DMS153 treated with DMSO at 0.1 percent for 48 hours (cell line): ENCODE data around the gene UPB1.
"Not testable (repeated sequence)": the region's sequence is repeated elsewhere in the genome, so short reads cannot be mapped to it uniquely, and the experiment has no call there.

Experiments
- DNase-seq: peaks from one replicate; lab custom pipeline; 2025; ENCODE audit not compliant: unreplicated experiment; lab: John Stamatoyannopoulos, UW

UPB1 gene

GRCh38 chr22:24526191-24526590 lies 31.1 kb downstream of the UPB1 start:
- DNase-seq, result no peak

- DNase-seq, result no peak
Observed at GRCh38 chr22:24529898-24530297, 34.8 kb downstream of the UPB1 start.

GRCh38 chr22:24530968-24531367 lies 35.8 kb downstream of the UPB1 start:
- not testable (repeated sequence) for DNase-seq

- DNase-seq, result no peak
Observed at GRCh38 chr22:24532075-24532474, 36.9 kb downstream of the UPB1 start.

DNA sequence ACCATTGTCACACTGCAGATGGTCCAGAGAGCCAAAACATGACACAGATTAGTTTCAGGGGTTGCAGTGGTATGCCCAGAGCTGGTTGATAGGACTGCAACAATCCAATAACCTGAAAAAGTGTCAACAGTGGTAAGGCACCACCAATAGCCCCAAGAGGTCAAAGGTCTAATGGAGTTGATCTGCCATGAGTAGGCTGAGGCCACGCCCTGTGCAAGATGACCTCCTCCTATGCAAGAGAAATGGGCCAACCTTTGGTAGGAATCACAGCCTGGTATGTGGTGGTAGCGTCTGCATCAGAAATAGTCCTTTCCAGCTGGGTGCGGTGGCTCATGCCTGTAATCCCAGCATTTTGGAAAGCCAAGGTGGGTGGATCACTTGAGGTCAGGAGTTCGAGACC lies 40.2 kb downstream of the UPB1 start:
- DNase-seq, result no peak

GRCh38 chr22:24536089-24536488 lies 41.0 kb downstream of the UPB1 start:
- DNase-seq, result no peak

GRCh38 chr22:24540470-24540869 lies 45.3 kb downstream of the UPB1 start:
- DNase-seq, result no peak

- no peak for DNase-seq
Observed at GRCh38 chr22:24541681-24542515, 46.8 kb downstream of the UPB1 start.

- DNase-seq, result no peak
Observed at GRCh38 chr22:24542641-24543040, 47.5 kb downstream of the UPB1 start.

DNA sequence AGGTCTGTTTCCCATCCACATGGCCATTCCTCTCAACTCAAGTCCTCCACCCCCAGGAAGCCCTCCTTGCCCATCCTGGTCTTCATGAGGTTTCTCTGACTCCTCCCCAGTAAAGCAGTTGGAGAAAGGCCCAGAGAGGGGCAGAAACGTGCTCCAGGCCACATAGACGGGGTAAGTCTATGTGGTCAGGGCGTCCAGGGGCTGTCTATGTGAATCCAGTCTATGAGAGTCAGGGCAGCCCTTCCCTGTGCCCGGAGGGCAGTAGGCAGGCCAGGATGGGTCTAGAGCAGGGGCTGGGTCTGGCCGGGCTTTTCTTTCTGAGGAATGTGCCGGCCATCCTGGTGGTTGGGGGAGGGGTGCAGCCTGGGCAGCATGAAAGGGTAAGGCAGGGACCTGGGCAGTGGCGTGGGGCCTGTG lies 48.1 kb downstream of the UPB1 start:
- DNase-seq, result no peak

- DNase-seq, result no peak
Observed at GRCh38 chr22:24543679-24544243, 48.6 kb downstream of the UPB1 start.

GRCh38 chr22:24548812-24549211 lies 53.7 kb downstream of the UPB1 start:
- DNase-seq, result no peak

- no peak for DNase-seq
Observed at GRCh38 chr22:24550028-24550901, 55.1 kb downstream of the UPB1 start.

GRCh38 chr22:24550902-24551435 lies 55.8 kb downstream of the UPB1 start:
- DNase-seq, result no peak

GRCh38 chr22:24552503-24553286 lies 57.6 kb downstream of the UPB1 start:
- DNase-seq, result peak; percentile 69

DNA sequence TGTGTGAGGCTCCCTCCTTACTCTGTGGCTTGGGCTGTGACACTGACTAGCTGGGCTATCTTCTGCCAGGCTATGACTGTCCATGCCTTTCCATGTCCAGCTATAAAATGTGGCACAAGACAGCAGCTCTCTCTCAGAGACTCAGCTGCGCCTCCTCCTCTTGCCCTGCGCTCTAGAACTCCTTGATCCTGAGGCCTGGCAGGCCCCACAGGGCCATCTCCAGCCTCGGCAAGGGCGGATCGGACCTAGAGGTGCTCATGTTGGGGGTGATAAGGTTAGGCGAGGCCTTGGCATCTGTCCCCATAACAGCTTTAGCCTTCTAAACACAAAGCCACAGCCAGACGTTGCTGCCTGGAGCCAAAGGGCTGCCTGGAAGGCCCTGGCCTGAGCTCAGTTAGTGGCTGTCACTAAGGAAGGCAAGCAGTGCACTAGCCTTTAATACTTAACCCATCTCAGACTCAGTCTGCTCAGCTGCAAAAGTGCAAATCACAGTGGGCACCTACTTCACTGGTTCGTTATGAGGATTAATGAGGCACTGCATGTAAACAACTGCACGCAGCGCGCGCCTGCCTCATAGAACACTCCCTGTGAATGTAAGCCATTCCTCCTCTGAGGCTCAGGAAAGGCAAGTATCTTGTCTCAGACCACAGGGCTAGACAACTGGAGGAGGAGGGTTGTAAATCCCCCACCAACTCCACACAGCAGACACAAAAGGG lies 58.6 kb downstream of the UPB1 start:
- DNase-seq, result no peak

DNA sequence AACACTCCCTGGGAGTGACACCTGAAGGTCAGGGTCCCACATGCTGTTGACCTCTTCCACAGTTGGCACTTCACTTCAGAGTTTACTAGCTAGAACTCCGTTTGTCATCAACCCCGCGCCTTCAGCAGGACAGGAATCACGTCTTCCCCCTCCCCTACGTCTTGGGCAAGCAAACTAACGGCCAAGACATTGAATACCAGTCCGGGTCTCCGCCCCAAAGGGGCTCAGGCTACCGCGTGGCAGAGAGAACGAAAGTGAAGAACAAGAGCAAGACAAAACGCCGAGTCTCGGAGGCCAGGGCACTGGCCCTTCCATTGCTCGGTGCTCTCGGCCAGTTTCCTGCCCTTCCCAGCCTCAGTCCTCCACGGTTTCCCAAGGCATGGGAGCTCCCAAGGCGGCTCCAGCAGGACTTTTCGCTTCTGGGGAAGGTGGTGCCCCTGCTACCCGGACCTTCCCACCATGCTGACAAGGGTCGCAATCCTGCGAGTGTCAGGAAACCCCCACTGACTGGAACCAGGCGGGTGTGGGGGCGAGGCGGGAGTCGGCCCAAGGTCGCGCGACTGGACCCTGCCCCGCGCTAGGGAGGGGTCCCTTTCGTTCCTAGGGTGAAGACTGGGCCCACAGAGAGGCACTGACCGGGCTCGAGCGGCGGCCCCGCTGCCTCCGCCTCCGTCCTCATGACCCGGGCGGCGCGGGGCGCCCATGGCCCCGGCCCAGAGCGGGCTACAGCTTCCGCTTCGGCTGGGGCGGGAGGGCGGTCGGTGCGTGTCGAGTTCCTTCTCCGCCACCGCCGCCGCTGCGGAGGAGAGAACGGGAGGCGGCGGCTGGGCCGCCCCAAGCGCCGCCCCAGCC lies 59.4 kb downstream of the UPB1 start, which contains the start of gene GUCD1:
GUCD1 (minus strand) TSS at position 826 of the 852 bp plus-strand sequence; CDS start at position 679, 147 bp downstream.
- no peak for DNase-seq

DNA sequence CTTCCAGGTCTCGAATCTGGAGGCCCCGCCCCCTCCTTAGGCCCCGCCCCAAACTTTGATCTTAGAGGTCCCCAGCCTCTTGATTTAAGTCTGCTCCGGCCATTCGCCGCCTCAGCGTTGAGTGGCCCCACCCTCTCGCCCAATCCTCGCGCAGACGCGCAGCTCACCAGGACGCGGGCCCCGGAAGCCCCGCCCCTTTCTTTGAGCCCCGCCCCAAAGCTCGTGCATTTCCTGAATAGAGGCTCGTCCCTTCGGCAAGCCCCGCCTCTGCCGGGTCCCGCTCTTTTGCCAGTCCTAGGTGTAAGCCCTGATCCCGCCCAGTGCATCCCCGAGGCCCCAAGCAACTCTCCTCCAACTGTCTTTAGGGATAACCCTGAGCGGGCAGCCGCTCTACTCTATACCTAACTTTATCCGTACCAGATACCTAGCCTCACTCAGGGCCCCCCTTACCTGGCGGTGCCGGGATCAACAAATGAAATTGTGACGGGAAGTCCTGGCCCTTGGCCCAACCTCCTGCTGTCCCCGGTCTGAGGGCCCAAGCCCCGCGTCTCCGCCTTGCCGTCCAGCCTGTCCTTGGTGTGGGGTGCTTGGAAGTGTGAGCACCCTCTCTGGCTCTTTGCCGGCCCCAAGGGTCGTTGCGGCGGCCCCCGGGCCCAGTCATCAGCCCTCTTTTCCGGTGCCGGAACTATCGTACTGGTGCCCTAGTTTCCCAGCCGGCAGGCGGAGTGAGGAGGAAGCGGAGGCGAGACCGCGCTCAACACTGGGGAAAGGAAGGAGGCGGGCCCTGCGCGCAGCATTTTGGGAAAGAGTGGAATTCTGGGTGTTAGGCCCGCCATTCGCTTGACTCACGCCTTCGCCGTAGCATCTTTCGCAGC lies 60.3 kb downstream of the UPB1 start, which contains the start of gene SNRPD3:
SNRPD3 (plus strand) TSS at position 835 of the 875 bp plus-strand sequence. CDS start 1,676 bp downstream, outside the sequence.
- peak; percentile 96 for DNase-seq
